Left colon (tissue), 2 donors: Measurements from ENCODE around the gene BDH1. TPM values are rescaled to one million over a fixed set of nuclear protein-coding genes. Genes with fewer than 3 reads are reported as not detected.
A peak's percentile ranks its signal among the peaks of the same experiment; 100 is the strongest.
"Not testable (repeated sequence)": the region's sequence is repeated elsewhere in the genome, so short reads cannot be mapped to it uniquely, and the experiment has no call there.

Source experiments
- ATAC-seq: fragments of 200-7000 bp; cut with Tn5 transposase; one replicate; pipeline ENCODE4 v1.9.1; 2020; ENCODE audit warnings: mild to moderate bottlenecking, moderate library complexity
- DNase-seq, 2 donors: peaks; one replicate each; pipeline ENCODE4 v3.0.0-alpha.2; 2020
- intact Hi-C, 2 donors: fragments of 100-400 bp; cut with DNase I in 1 of 2; cut with micrococcal nuclease in 1 of 2; formaldehyde crosslinking; loops; one replicate each; pipeline versions ENCODE4 v1.11.2 to v1.14.0; 2022; cut with DNase I, micrococcal nuclease
- total RNA-seq, 2 donors: library from RNA; stranded (reverse); fragmentation: NEBNext Ultra II Directional; extraction: Animal tissue kit (Norgen Biotek cat#: 25700); gene quantifications; one replicate each; pipeline ENCODE4 v1.2.1, GENCODE V29; 2021
- donor health status: DM: no; HTN: no; CAD: no.
- donor health status: DM: yes; HTN: yes; CAD: no.

BDH1 gene
- total RNA-seq, 2 donors from 2014 or later = 161 to 208 TPM

GRCh38 chr3:197584733-197585132 is 29.0 kb upstream of the BDH1 start:
- DNase-seq (no peak), ATAC-seq (no peak)
- intact Hi-C loops = no loop called here

GRCh38 chr3:197583371-197583770 is 27.6 kb upstream of the BDH1 start:
- intact Hi-C loops = no loop called here
- ATAC-seq (no peak), DNase-seq (no peak)

- intact Hi-C loops = no loop called here
- DNase-seq (no peak), ATAC-seq (no peak)
These were observed 24.5 kb upstream of the BDH1 start for GRCh38 chr3:197580253-197580691.

GRCh38 chr3:197578376-197578775 is 22.6 kb upstream of the BDH1 start:
- intact Hi-C loops = no loop called here
- no peak for DNase-seq
- no peak for ATAC-seq

- no peak for ATAC-seq
- intact Hi-C loops = no loop called here
- no peak for DNase-seq
These were observed 21.8 kb upstream of the BDH1 start for GRCh38 chr3:197577366-197578074.

- no peak for ATAC-seq
- intact Hi-C loops = no loop called here
- no peak for DNase-seq
These were observed 21.1 kb upstream of the BDH1 start for GRCh38 chr3:197576838-197577237.

- DNase-seq (no peak), ATAC-seq (no peak)
- intact Hi-C loops = no loop called here
These were observed 19.6 kb upstream of the BDH1 start for GRCh38 chr3:197575362-197575761.

- intact Hi-C loops, DNase-seq, ATAC-seq: not testable (repeated sequence)
These were observed 18.7 kb upstream of the BDH1 start for GRCh38 chr3:197574396-197574991.

- ATAC-seq = no peak
- intact Hi-C loops = no loop called here
These were observed 17.4 kb upstream of the BDH1 start for GRCh38 chr3:197573048-197573767.

GRCh38 chr3:197571880-197572172 is 16.1 kb upstream of the BDH1 start:
- intact Hi-C loops, DNase-seq, ATAC-seq: not testable (repeated sequence)

More at GRCh38 chr3:197573048-197573767, 17.4 kb upstream of the BDH1 start:
- no peak for DNase-seq

GRCh38 chr3:197571074-197571879 is 15.5 kb upstream of the BDH1 start:
- ATAC-seq = peak; percentile 50
- DNase-seq, intact Hi-C loops: not testable (repeated sequence)

GRCh38 chr3:197569433-197569832 is 13.7 kb upstream of the BDH1 start:
- DNase-seq, ATAC-seq, intact Hi-C loops: not testable (repeated sequence)

- intact Hi-C loops = no loop called here
- no peak for ATAC-seq
- DNase-seq = no peak
These were observed 12.3 kb upstream of the BDH1 start for GRCh38 chr3:197567904-197568681.

- intact Hi-C loops, DNase-seq, ATAC-seq: not testable (repeated sequence)
These were observed 10.4 kb upstream of the BDH1 start for GRCh38 chr3:197566155-197566554.

- intact Hi-C loops = no loop called here
- no peak for DNase-seq
- no peak for ATAC-seq
These were observed 8.5 kb upstream of the BDH1 start for GRCh38 chr3:197564097-197564843.

GRCh38 chr3:197562398-197563251 is 6.9 kb upstream of the BDH1 start:
- DNase-seq (no peak), ATAC-seq (no peak)
- intact Hi-C loops = no loop called here

- ATAC-seq (no peak), DNase-seq (no peak)
- intact Hi-C loops = no loop called here
These were observed 6.2 kb upstream of the BDH1 start for GRCh38 chr3:197561926-197562325.
